NB4 (cell line): Measurements from ENCODE around the gene GDAP1L1.

Experiments
- DNase-seq: peaks from one replicate; pipeline ENCODE4 v3.0.0; 2010; ENCODE audit warnings: low read depth
- H3K4me3 ChIP-seq: one replicate; pipeline ENCODE4 v1.5.1; 2011; ENCODE audit warnings: mild to moderate bottlenecking, low read depth, low read length, moderate library complexity
- MAX ChIP-seq: IDR thresholded peaks from 2 replicates; pipeline ENCODE4 v1.6.1; 2011; ENCODE audit warnings: low read depth, low read length
- MYC ChIP-seq: IDR thresholded peaks from 2 replicates; pipeline ENCODE4 v1.6.1; 2011; ENCODE audit warnings: low read depth, low read length
- POLR2A ChIP-seq: IDR thresholded peaks from 2 replicates; pipeline ENCODE4 v1.6.1; 2011; ENCODE audit warnings: mild to moderate bottlenecking; ENCODE audit not compliant: insufficient read length; ENCODE audit errors: extremely low read depth
- TF ChIP-seq, protein P1 (sequence below): IDR thresholded peaks from one replicate; pipeline ENCODE4 v1.5.1; 2012; ENCODE audit warnings: low read depth, low read length

The GDAP1L1 gene

DNA sequence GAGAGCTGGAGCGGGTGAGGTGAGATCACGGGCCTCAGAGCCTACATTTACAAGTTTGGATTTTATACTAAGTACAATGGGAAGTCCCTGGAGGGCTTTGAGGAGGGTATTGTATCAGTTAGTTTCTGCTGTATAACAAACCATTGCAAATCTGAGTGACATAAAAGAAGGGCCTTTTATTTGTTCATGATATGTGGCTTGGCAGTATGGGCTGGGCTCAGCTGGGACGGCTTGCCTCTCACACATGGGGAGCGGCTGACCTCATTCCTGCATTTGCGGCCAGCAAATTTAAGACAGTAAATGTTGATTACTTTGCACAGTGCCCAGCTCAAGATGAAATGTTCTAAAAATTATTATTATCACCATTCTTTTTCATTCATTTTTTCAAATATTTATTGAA, 21.7 kb downstream of the GDAP1L1 start:
- DNase-seq = no peak
- no peak for TF ChIP-seq MAX
- no peak for TF ChIP-seq MYC
- H3K4me3 ChIP-seq = no peak overlapping the region

- H3K4me3 ChIP-seq = no peak overlapping the region
- TF ChIP-seq, protein P1, sequence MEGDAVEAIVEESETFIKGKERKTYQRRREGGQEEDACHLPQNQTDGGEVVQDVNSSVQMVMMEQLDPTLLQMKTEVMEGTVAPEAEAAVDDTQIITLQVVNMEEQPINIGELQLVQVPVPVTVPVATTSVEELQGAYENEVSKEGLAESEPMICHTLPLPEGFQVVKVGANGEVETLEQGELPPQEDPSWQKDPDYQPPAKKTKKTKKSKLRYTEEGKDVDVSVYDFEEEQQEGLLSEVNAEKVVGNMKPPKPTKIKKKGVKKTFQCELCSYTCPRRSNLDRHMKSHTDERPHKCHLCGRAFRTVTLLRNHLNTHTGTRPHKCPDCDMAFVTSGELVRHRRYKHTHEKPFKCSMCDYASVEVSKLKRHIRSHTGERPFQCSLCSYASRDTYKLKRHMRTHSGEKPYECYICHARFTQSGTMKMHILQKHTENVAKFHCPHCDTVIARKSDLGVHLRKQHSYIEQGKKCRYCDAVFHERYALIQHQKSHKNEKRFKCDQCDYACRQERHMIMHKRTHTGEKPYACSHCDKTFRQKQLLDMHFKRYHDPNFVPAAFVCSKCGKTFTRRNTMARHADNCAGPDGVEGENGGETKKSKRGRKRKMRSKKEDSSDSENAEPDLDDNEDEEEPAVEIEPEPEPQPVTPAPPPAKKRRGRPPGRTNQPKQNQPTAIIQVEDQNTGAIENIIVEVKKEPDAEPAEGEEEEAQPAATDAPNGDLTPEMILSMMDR = peak; percentile 58
- no peak for TF ChIP-seq MAX
- DNase-seq = peak; percentile 22
Measured at GRCh38 chr20:44271915-44272663, 25.0 kb downstream of the GDAP1L1 start.

DNA sequence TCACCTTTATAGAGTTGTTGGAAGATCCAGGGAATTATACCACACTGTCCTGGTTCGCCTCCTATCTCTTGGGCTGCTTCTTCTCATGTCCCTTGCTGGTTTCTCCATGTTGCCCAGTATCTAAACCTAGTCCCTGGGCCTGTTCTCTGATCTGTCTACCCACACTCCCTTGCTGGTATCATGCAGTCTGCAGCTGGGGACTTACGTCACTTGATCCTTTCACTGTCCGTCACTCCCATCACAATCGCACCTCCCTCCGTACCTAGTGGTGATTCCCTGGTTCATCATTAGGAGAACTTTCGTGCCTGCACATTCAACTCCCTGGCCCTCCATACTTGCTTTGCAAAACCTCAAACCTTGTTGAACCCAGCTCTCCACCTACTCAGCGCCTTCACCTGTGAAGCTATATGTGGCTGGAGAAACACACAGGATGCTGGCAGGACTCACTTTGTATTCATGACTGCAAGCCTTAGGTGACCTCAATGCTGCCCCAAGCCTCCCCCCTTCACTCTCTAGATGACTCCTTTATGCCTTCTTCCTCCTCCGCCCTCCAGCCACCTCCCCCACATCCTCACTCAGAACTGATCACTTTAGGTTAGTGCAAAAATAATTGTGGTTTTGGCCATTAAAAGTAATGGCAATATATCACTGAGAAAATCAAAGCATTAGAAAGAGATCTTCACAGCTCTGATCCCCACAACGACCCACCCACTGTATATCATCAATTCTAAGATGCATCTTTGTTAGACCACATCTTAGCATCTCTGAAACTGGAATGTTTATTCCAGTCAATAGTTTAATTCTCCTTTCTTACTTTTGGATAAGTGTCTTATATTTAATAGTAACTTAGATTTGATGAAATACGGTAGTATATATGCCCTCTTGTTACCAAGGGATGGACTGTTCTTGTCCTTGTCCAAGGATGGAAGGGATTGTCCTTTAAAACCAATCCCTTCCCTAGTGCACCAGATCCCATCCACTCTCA, 26.4 kb downstream of the GDAP1L1 start:
- DNase-seq = no peak
- H3K4me3 ChIP-seq = no peak overlapping the region
- TF ChIP-seq, protein P1 = no peak
- TF ChIP-seq MYC (no peak), POLR2A (no peak), MAX (no peak)

DNA sequence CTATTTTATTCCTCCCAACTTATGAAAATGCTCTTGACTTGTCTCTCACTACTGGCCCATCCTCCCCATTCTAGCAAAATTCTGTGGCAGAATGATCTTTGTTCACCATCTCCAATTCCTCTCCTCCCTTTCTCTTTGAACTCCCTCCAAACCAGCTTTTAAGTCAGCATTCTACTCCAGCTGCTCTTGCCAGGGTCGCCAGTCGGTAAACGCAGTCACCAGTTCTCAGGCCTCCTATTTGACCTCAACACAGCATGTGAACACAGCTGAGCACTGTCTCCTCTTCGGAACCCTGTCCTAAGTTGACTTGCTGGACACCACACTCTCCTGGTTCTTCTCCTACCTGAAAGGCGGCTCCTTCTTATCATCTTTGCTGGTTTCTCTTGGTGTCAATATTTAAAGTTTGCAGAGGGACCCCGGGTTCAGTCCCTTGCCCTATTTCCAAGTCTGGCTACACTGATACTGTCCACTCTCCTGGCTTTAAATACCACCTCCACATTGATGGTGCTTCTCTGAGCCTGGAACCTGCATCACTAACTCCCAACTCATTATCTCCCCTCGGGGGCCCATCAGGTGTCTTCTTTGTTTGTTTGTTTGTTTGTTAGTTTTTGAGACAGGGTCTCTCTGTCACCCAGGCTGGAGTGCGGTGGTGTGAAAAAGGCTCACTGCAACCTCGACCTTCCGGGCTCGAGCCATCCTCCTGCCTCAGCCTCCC, 27.4 kb downstream of the GDAP1L1 start:
- H3K4me3 ChIP-seq = no peak overlapping the region
- no peak for DNase-seq
- no peak for TF ChIP-seq MYC
- no peak for TF ChIP-seq MAX

GRCh38 chr20:44279228-44279627, 32.1 kb downstream of the GDAP1L1 start:
- no peak for TF ChIP-seq MYC
- TF ChIP-seq, protein P1 = no peak
- TF ChIP-seq POLR2A = no peak
- no peak for TF ChIP-seq MAX
- no peak overlapping the region for H3K4me3 ChIP-seq
- no peak for DNase-seq

GRCh38 chr20:44280387-44280786, 33.3 kb downstream of the GDAP1L1 start:
- DNase-seq = no peak
- no peak overlapping the region for H3K4me3 ChIP-seq
- TF ChIP-seq POLR2A (no peak), MYC (no peak), MAX (no peak)
- TF ChIP-seq, protein P1 = no peak
